Measurements from ENCODE around the gene ROBO1. TPM values are rescaled to one million over a fixed set of nuclear protein-coding genes. Genes with fewer than 3 reads are reported as not detected.

Gene ROBO1
- total and polyA plus RNA-seq, 2 donors (not counting 3 experiments of a cell fraction or from before 2014, with no cell fraction given): 5.9 to 14.2 TPM

- ChIA-PET POLR2A (no interaction called here), CTCF (interaction anchor here (0.6 to 1.3 kb wide), 2 partner anchors 23 to 418 kb away, joined by 3 to 8 read pairs; no protein-coding TSS in a partner anchor)
- no peak overlapping the region for H3K27ac ChIP-seq (ENCODE audit: insufficient read depth, low read depth, low read length)
- no peak overlapping the region for H3K9ac ChIP-seq (replicated peaks; ENCODE audit: extremely low read depth, insufficient read depth, low read length)
- no peak overlapping the region for H3K4me3 ChIP-seq (replicated peaks in 1 of 3; ENCODE audit: insufficient read depth in 1 of 3, low read depth in 1 of 3, low read length in 3 of 3)
- H3K9me1 ChIP-seq (replicated peaks; ENCODE audit: control insufficient read depth, extremely low read depth, insufficient read depth, low read length): no peaks in the 10 kb centered on the region
- H4K20me1 ChIP-seq (replicated peaks; ENCODE audit: control insufficient read depth, extremely low read depth, insufficient read depth, low read length): no peaks in the 10 kb centered on the region
- no peaks in the 10 kb centered on the region for H3K79me2 ChIP-seq (ENCODE audit: control insufficient read depth, insufficient read depth, low read length)
- no peak for FAIRE-seq
- BruUV-seq (replicated peaks): no TSS peak
- H3K4me2 ChIP-seq (ENCODE audit: insufficient read depth, low read length): no peak overlapping the region
- DNase-seq (ENCODE audit: low read depth, low spot score): no peak
- H3K4me1 ChIP-seq (ENCODE audit: control insufficient read depth, extremely low read depth, insufficient read depth, low read length): no peaks in the 10 kb centered on the region
- H3K27me3 ChIP-seq (ENCODE audit: control insufficient read depth in 2 of 2, insufficient read depth in 2 of 2, low read length in 2 of 2): no peaks in the 10 kb centered on the region
- no peak for TF ChIP-seq MAX (IDR thresholded peaks at IDR 0.05; ENCODE audit: insufficient read depth, insufficient read length)
- no peak for TF ChIP-seq MYC (IDR thresholded peaks at IDR 0.05; ENCODE audit: low read depth, low read length)
- no peak for TF ChIP-seq FOS (IDR thresholded peaks at IDR 0.05; ENCODE audit: borderline replicate concordance, insufficient read depth, low read length)
- TF ChIP-seq GATA2 (IDR thresholded peaks at IDR 0.05; ENCODE audit: insufficient read depth, insufficient read length, low read depth, low read length): no peak
- no peak for TF ChIP-seq JUN (IDR thresholded peaks at IDR 0.05; ENCODE audit: borderline replicate concordance, insufficient read depth, insufficient read length, low read depth)
- TF ChIP-seq EZH2 (IDR thresholded peaks at IDR 0.05; ENCODE audit: borderline replicate concordance, low read depth, low read length, severe bottlenecking): no peak
- no peak for TF ChIP-seq CTCF (IDR thresholded peaks at IDR 0.05; ENCODE audit: extremely low read depth in 1 of 2, insufficient read depth in 1 of 2, low read depth in 1 of 2, low read length in 2 of 2)
- no peak for TF ChIP-seq POLR2AphosphoS5 (IDR thresholded peaks at IDR 0.05; ENCODE audit: insufficient read depth, low read depth, low read length)
- TF ChIP-seq POLR2A (IDR thresholded peaks at IDR 0.05; ENCODE audit: low read depth, low read length): no peak
- H3K36me3 ChIP-seq (ENCODE audit: control insufficient read depth in 2 of 2, extremely low read depth in 1 of 2, insufficient read depth in 2 of 2, low read length in 2 of 2): no peaks in the 10 kb centered on the region
- dilution Hi-C loops (cut with MboI; ENCODE audit: extremely low pct_ligation_motif_present, low sequenced_read_pairs): no loop called here
- intact Hi-C loops (cut with micrococcal nuclease): no loop called here
- H3K9me3 ChIP-seq (replicated peaks; ENCODE audit: control insufficient read depth, insufficient read depth, low read length): no peaks in the 10 kb centered on the region
- H2AFZ ChIP-seq (ENCODE audit: low read depth, low read length): no peak overlapping the region
Measured at GRCh38 chr3:79063624-79064023, 704.2 kb downstream of the ROBO1 start.

Data from endothelial cell of umbilical vein (primary cell).